ENCODE data around the gene MUC5B.
"Not testable (repeated sequence)": the region's sequence is repeated elsewhere in the genome, so short reads cannot be mapped to it uniquely, and the experiment has no call there.

DNA sequence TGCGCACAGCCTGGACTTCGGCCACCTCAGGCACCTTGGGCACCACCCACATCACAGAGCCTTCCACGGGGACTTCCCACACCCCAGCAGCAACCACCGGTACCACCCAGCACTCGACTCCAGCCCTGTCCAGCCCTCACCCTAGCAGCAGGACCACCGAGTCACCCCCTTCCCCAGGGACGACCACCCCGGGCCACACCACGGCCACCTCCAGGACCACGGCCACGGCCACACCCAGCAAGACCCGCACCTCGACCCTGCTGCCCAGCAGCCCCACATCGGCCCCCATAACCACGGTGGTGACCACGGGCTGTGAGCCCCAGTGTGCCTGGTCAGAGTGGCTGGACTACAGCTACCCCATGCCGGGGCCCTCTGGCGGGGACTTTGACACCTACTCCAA is 26.1 kb downstream of the MUC5B start:
- TF ChIP-seq, protein P1, sequence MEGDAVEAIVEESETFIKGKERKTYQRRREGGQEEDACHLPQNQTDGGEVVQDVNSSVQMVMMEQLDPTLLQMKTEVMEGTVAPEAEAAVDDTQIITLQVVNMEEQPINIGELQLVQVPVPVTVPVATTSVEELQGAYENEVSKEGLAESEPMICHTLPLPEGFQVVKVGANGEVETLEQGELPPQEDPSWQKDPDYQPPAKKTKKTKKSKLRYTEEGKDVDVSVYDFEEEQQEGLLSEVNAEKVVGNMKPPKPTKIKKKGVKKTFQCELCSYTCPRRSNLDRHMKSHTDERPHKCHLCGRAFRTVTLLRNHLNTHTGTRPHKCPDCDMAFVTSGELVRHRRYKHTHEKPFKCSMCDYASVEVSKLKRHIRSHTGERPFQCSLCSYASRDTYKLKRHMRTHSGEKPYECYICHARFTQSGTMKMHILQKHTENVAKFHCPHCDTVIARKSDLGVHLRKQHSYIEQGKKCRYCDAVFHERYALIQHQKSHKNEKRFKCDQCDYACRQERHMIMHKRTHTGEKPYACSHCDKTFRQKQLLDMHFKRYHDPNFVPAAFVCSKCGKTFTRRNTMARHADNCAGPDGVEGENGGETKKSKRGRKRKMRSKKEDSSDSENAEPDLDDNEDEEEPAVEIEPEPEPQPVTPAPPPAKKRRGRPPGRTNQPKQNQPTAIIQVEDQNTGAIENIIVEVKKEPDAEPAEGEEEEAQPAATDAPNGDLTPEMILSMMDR (IDR thresholded peaks at IDR 0.05; ENCODE audit: insufficient read depth, low read depth, low read length) = not testable (repeated sequence)
- TF ChIP-seq EZH2 (IDR thresholded peaks at IDR 0.05; ENCODE audit: insufficient read depth, low read length) = not testable (repeated sequence)

Measured in astrocyte (in vitro differentiated cells and primary cell).